Lower lobe of right lung (tissue), 2 donors: Measurements from ENCODE around the gene MDFI. TPM values are rescaled to one million over a fixed set of nuclear protein-coding genes. Genes with fewer than 3 reads are reported as not detected.

Experiments
- ATAC-seq, 2 donors: fragments of 200-7000 bp; cut with Tn5 transposase; one replicate each; pipeline ENCODE4 v1.9.1; 2020 to 2022; ENCODE audit warnings: mild to moderate bottlenecking in 2 of 2, moderate library complexity in 2 of 2
- DNase-seq: peaks from one replicate; pipeline ENCODE4 v3.0.0-alpha.2; 2020
- H3K27ac ChIP-seq: fragments of 200-600 bp; one replicate; pipeline ENCODE4 v1.8.0; 2022
- H3K27me3 ChIP-seq: fragments of 200-600 bp; one replicate; pipeline ENCODE4 v1.8.0; 2022; ENCODE audit warnings: low read depth
- H3K36me3 ChIP-seq: fragments of 200-600 bp; one replicate; pipeline ENCODE4 v1.8.0; 2022; ENCODE audit warnings: mild to moderate bottlenecking
- H3K4me1 ChIP-seq: fragments of 200-600 bp; one replicate; pipeline ENCODE4 v1.8.0; 2022
- H3K4me3 ChIP-seq: fragments of 200-600 bp; one replicate; pipeline ENCODE4 v1.8.0; 2022; ENCODE audit warnings: mild to moderate bottlenecking
- H3K9me3 ChIP-seq: fragments of 200-600 bp; one replicate; pipeline ENCODE4 v1.8.0; 2022
- CTCF ChIP-seq: fragments of 200-600 bp; IDR thresholded peaks from one replicate; pipeline ENCODE4 v1.8.0; 2022; ENCODE audit warnings: antibody characterized with exemption, mild to moderate bottlenecking
- intact Hi-C: fragments of 100-400 bp; cut with DNase I; formaldehyde crosslinking; loops from one replicate; pipeline ENCODE4 v1.11.0; 2022
- total RNA-seq: library from RNA; stranded (reverse); fragmentation: NEBNext Ultra II Directional; extraction: Animal tissue kit (Norgen Biotek cat#: 25700); gene quantifications from one replicate; pipeline ENCODE4 v1.2.1, GENCODE V29; 2021
- donor health status: DM: no; HTN: yes; CAD: no; lungs with severe emphysema.

The MDFI gene
- total RNA-seq, 1 donor from 2014 or later: 10.6 TPM

- Histone ChIP-seq H3K27ac (no peak overlapping the region), H3K36me3 (peaks cover 6% of the 10 kb centered on the region), H3K9me3 (no peaks in the 10 kb centered on the region), H3K4me1 (peaks cover 10% of the 10 kb centered on the region), H3K4me3 (no peak overlapping the region), H3K27me3 (no peaks in the 10 kb centered on the region)
- DNase-seq: no peak
- TF ChIP-seq CTCF: no peak
- intact Hi-C loops: no loop called here
- ATAC-seq: no peak
Observed at GRCh38 chr6:41604006-41604405, 34.3 kb upstream of the MDFI start.

- no peak for DNase-seq
- no peaks in the 10 kb centered on the region for H3K27me3 ChIP-seq
- ATAC-seq: no peak
- H3K9me3 ChIP-seq: no peaks in the 10 kb centered on the region
- intact Hi-C loops: no loop called here
- no peaks in the 10 kb centered on the region for H3K36me3 ChIP-seq
- no peak for TF ChIP-seq CTCF
- H3K27ac ChIP-seq: no peak overlapping the region
- peaks cover 10% of the 10 kb centered on the region for H3K4me1 ChIP-seq
- H3K4me3 ChIP-seq: no peak overlapping the region
Observed at GRCh38 chr6:41605649-41606048, 32.6 kb upstream of the MDFI start.

GRCh38 chr6:41607036-41607435 lies 31.2 kb upstream of the MDFI start:
- Histone ChIP-seq H3K9me3 (no peaks in the 10 kb centered on the region), H3K27ac (no peak overlapping the region), H3K27me3 (no peaks in the 10 kb centered on the region), H3K4me3 (no peak overlapping the region), H3K36me3 (no peaks in the 10 kb centered on the region), H3K4me1 (peaks cover 10% of the 10 kb centered on the region)
- intact Hi-C loops: no loop called here
- TF ChIP-seq CTCF: no peak
- ATAC-seq (no peak), DNase-seq (no peak)

GRCh38 chr6:41607736-41608135 lies 30.5 kb upstream of the MDFI start:
- H3K4me3 ChIP-seq: no peak overlapping the region
- no peak for ATAC-seq
- peaks cover 8% of the 10 kb centered on the region for H3K4me1 ChIP-seq
- H3K27ac ChIP-seq: no peak overlapping the region
- intact Hi-C loops: no loop called here
- DNase-seq: no peak
- no peaks in the 10 kb centered on the region for H3K9me3 ChIP-seq
- H3K36me3 ChIP-seq: no peaks in the 10 kb centered on the region
- TF ChIP-seq CTCF: no peak
- no peaks in the 10 kb centered on the region for H3K27me3 ChIP-seq

GRCh38 chr6:41608443-41609151 lies 29.7 kb upstream of the MDFI start:
- ATAC-seq: peak in 1 of 2 donors; percentile 16
- Histone ChIP-seq H3K27me3 (no peaks in the 10 kb centered on the region), H3K4me3 (no peak overlapping the region), H3K9me3 (no peaks in the 10 kb centered on the region), H3K27ac (no peak overlapping the region), H3K4me1 (no peaks in the 10 kb centered on the region), H3K36me3 (no peaks in the 10 kb centered on the region)
- no peak for DNase-seq
- TF ChIP-seq CTCF: no peak
- intact Hi-C loops: no loop called here
